ENCODE results near the gene INPP4B.

Gene INPP4B

GRCh38 chr4:142595222-142595871 lies 250.8 kb downstream of the INPP4B start:
- TF ChIP-seq CTCF (IDR thresholded peaks at IDR 0.05): no peak
- H3K4me3 ChIP-seq: no peak overlapping the region
- DNase-seq (ENCODE audit: low spot score): no peak
- H3K27ac ChIP-seq: no peak overlapping the region

GRCh38 chr4:142585411-142585810 lies 260.7 kb downstream of the INPP4B start:
- no peak for DNase-seq (ENCODE audit: low spot score)
- no peak overlapping the region for H3K27ac ChIP-seq
- H3K4me3 ChIP-seq: no peak overlapping the region
- no peak for TF ChIP-seq CTCF (IDR thresholded peaks at IDR 0.05)

- DNase-seq (ENCODE audit: low spot score): no peak
- Histone ChIP-seq H3K4me3 (no peak overlapping the region), H3K27ac (no peak overlapping the region)
- TF ChIP-seq CTCF (IDR thresholded peaks at IDR 0.05): no peak
Measured at GRCh38 chr4:142583708-142584107, 262.4 kb downstream of the INPP4B start.

- Histone ChIP-seq H3K27ac (no peak overlapping the region), H3K4me3 (no peak overlapping the region)
- DNase-seq (ENCODE audit: low spot score): no peak
- no peak for TF ChIP-seq CTCF (IDR thresholded peaks at IDR 0.05)
Measured at GRCh38 chr4:142582340-142582739, 263.8 kb downstream of the INPP4B start.

- no peak for DNase-seq (ENCODE audit: low spot score)
- Histone ChIP-seq H3K27ac (no peak overlapping the region), H3K4me3 (no peak overlapping the region)
- TF ChIP-seq CTCF (IDR thresholded peaks at IDR 0.05): no peak
Measured at GRCh38 chr4:142581881-142582280, 264.2 kb downstream of the INPP4B start.

- TF ChIP-seq CTCF (IDR thresholded peaks at IDR 0.05): no peak
- no peak overlapping the region for H3K27ac ChIP-seq
- H3K4me3 ChIP-seq: no peak overlapping the region
- no peak for DNase-seq (ENCODE audit: low spot score)
Measured at GRCh38 chr4:142579443-142579842, 266.7 kb downstream of the INPP4B start.

GRCh38 chr4:142574306-142574705 lies 271.8 kb downstream of the INPP4B start:
- no peak for DNase-seq (ENCODE audit: low spot score)
- no peak overlapping the region for H3K27ac ChIP-seq
- H3K4me3 ChIP-seq: no peak overlapping the region
- no peak for TF ChIP-seq CTCF (IDR thresholded peaks at IDR 0.05)

All from coronary artery (tissue), 2 donors.